Hepatocyte (in vitro differentiated cells): ENCODE data around the gene MET. TPM values are rescaled to one million over a fixed set of nuclear protein-coding genes. Genes with fewer than 3 reads are reported as not detected.

Experiments used
- DNase-seq: peaks from one replicate; pipeline ENCODE4 v3.0.0-alpha.2; 2016; ENCODE audit warnings: low spot score
- H2AFZ ChIP-seq: fragments of 200-600 bp; sonication (generic); 2 replicates; pipeline ENCODE4 v1.6.0; 2016; ENCODE audit warnings: antibody characterized with exemption, mild to moderate bottlenecking
- H3K27ac ChIP-seq: fragments of 200-600 bp; sonication (generic); 2 replicates; pipeline ENCODE4 v1.5.1; 2016; ENCODE audit warnings: mild to moderate bottlenecking
- H3K27me3 ChIP-seq: fragments of 200-600 bp; sonication (generic); 2 replicates; pipeline ENCODE4 v1.6.1; 2016
- H3K36me3 ChIP-seq: fragments of 200-600 bp; sonication (generic); replicated peaks from 2 replicates; pipeline ENCODE4 v1.5.1; 2016; ENCODE audit warnings: low read depth; ENCODE audit not compliant: insufficient read depth
- H3K4me1 ChIP-seq: fragments of 200-600 bp; sonication (generic); 2 replicates; pipeline ENCODE4 v1.5.1; 2016; ENCODE audit warnings: mild to moderate bottlenecking, moderate library complexity; ENCODE audit not compliant: insufficient read depth
- H3K4me2 ChIP-seq: fragments of 200-600 bp; sonication (generic); 2 replicates; pipeline ENCODE4 v1.6.0; 2016
- H3K4me3 ChIP-seq: fragments of 200-600 bp; sonication (generic); 2 replicates; pipeline ENCODE4 v1.5.1; 2016; ENCODE audit warnings: mild to moderate bottlenecking
- H3K79me2 ChIP-seq: fragments of 200-600 bp; sonication (generic); 2 replicates; pipeline ENCODE4 v1.6.0; 2017; ENCODE audit warnings: mild to moderate bottlenecking
- H3K9me2 ChIP-seq: fragments of 200-600 bp; sonication (generic); replicated peaks from 2 replicates; pipeline ENCODE4 v1.6.0; 2017; ENCODE audit warnings: mild to moderate bottlenecking; ENCODE audit not compliant: insufficient read depth
- H3K9me3 ChIP-seq: fragments of 200-600 bp; sonication (generic); 2 replicates; pipeline ENCODE4 v1.5.1; 2016; ENCODE audit warnings: low read depth, mild to moderate bottlenecking
- H4K20me1 ChIP-seq: fragments of 200-600 bp; sonication (generic); 2 replicates; pipeline ENCODE4 v1.6.0; 2016; ENCODE audit warnings: mild to moderate bottlenecking; ENCODE audit not compliant: insufficient read depth, poor library complexity, severe bottlenecking
- CTCF ChIP-seq: fragments of 200-600 bp; sonication (generic); IDR thresholded peaks from 2 replicates; pipeline ENCODE4 v1.5.1; 2016; ENCODE audit warnings: antibody characterized with exemption, mild to moderate bottlenecking; ENCODE audit not compliant: poor library complexity
- EZH2 ChIP-seq: fragments of 200-600 bp; sonication (generic); IDR thresholded peaks from 2 replicates; pipeline ENCODE4 v1.6.1; 2016; ENCODE audit warnings: antibody characterized with exemption, mild to moderate bottlenecking, borderline replicate concordance
- EZH2phosphoT487 ChIP-seq: fragments of 200-600 bp; sonication (generic); IDR thresholded peaks from one replicate; pipeline ENCODE4 v1.6.1; 2018; ENCODE audit warnings: antibody characterized with exemption, mild to moderate bottlenecking, low read depth, moderate library complexity; ENCODE audit not compliant: unreplicated experiment, severe bottlenecking
- WGBS: methylation state at CpG from one replicate; pipeline ENCODE4 v1.1.6; 2016; ENCODE audit warnings: low lambda C conversion rate; ENCODE audit errors: missing lambda C conversion rate; 5-methylcytosine and 5-hydroxymethylcytosine counted together
- polyA plus RNA-seq: library from polyadenylated mRNA; unstranded; fragments of >200 nt; fragmentation: Nextera tagmentation; extraction: Ambion mirVana; gene quantifications from 2 replicates; pipeline ENCODE4 v1.2.1, GENCODE V29; 2016
- total RNA-seq: library from RNA; depleted of rRNA; stranded (reverse); fragments of >200 nt; gene quantifications from 2 replicates; pipeline ENCODE4 v1.2.3, GENCODE V29; 2014

MET gene
- total and polyA plus RNA-seq, 2 experiments from 2014 or later = 12.7 to 35.7 TPM

GRCh38 chr7:116772926-116773749 lies 101.1 kb downstream of the MET start:
- WGBS = 84% methylated on average over 2 of the region's 2 CpGs
- H3K9me2 ChIP-seq = no peaks in the 10 kb centered on the region
- H3K36me3 ChIP-seq = no peaks in the 10 kb centered on the region
- TF ChIP-seq EZH2 (no peak), CTCF (no peak), EZH2phosphoT487 (no peak)
- no peak overlapping the region for H2AFZ ChIP-seq
- no peak overlapping the region for H3K4me2 ChIP-seq
- peaks cover 4% of the 10 kb centered on the region for H3K4me1 ChIP-seq
- no peak overlapping the region for H3K4me3 ChIP-seq
- no peaks in the 10 kb centered on the region for H3K79me2 ChIP-seq
- H3K27ac ChIP-seq = peak overlapping the region; percentile 24
- no peaks in the 10 kb centered on the region for H3K9me3 ChIP-seq
- no peaks in the 10 kb centered on the region for H4K20me1 ChIP-seq
- no peaks in the 10 kb centered on the region for H3K27me3 ChIP-seq
- no peak for DNase-seq

- Histone ChIP-seq H4K20me1 (no peaks in the 10 kb centered on the region), H3K36me3 (no peaks in the 10 kb centered on the region), H3K4me2 (no peak overlapping the region), H3K9me2 (no peaks in the 10 kb centered on the region), H3K27ac (peak overlapping the region; percentile 33), H3K27me3 (no peaks in the 10 kb centered on the region), H3K9me3 (no peaks in the 10 kb centered on the region), H3K4me3 (no peak overlapping the region), H3K79me2 (no peaks in the 10 kb centered on the region), H2AFZ (no peak overlapping the region), H3K4me1 (peaks cover 23% of the 10 kb centered on the region)
- TF ChIP-seq CTCF (no peak), EZH2phosphoT487 (no peak), EZH2 (no peak)
- 91% methylated on average over 2 of the region's 2 CpGs for WGBS
- DNase-seq = no peak
Observed at GRCh38 chr7:116776046-116776445, 104.0 kb downstream of the MET start.

GRCh38 chr7:116776610-116777289 lies 104.8 kb downstream of the MET start:
- Histone ChIP-seq H3K27ac (peak overlapping the region; percentile 33), H3K4me2 (no peak overlapping the region), H3K27me3 (no peaks in the 10 kb centered on the region), H3K36me3 (no peaks in the 10 kb centered on the region), H2AFZ (no peak overlapping the region), H3K9me2 (no peaks in the 10 kb centered on the region), H3K4me3 (no peak overlapping the region), H4K20me1 (no peaks in the 10 kb centered on the region), H3K4me1 (peaks cover 30% of the 10 kb centered on the region), H3K79me2 (no peaks in the 10 kb centered on the region), H3K9me3 (no peaks in the 10 kb centered on the region)
- peak; percentile 41 for DNase-seq
- TF ChIP-seq EZH2phosphoT487 (no peak), EZH2 (no peak), CTCF (no peak)
- WGBS = 91% methylated on average over 3 of the region's 3 CpGs
